MM.1S (cell line): ENCODE results near the gene KRT6C.

Experiments used
- CTCF ChIP-seq: fragments of 300-600 bp; sonication (generic); IDR thresholded peaks from 2 replicates; pipeline ENCODE4 v1.5.1; 2016; ENCODE audit warnings: antibody characterized with exemption, low read length, mixed read lengths
- EZH2 ChIP-seq: fragments of 300-600 bp; sonication (generic); optimal IDR thresholded peaks from 2 replicates; pipeline ENCODE3; 2017; ENCODE audit warnings: low read depth, mild to moderate bottlenecking, antibody characterized with exemption, low read length, mixed read lengths
- EZH2phosphoT487 ChIP-seq: fragments of 300-600 bp; sonication (generic); IDR thresholded peaks from 2 replicates; pipeline ENCODE4 v1.6.1; 2018; ENCODE audit warnings: antibody characterized with exemption, low read length

- TF ChIP-seq CTCF (no peak), EZH2 (no peak), EZH2phosphoT487 (no peak)
Observed at GRCh38 chr12:52455821-52456220, 17.8 kb downstream of the KRT6C start.
